K562 (cell line): ENCODE results near the gene FASTK. TPM values are rescaled to one million over a fixed set of nuclear protein-coding genes. Genes with fewer than 3 reads are reported as not detected.
A peak's percentile ranks its signal among the peaks of the same experiment; 100 is the strongest.

ENCODE experiments used
- CBX3 ChIP-seq, 2 experiments: IDR thresholded peaks; 1 replicate in 1 of 2; 2 replicates in 1 of 2; pipeline ENCODE4 v1.6.1; 2012; ENCODE audit warnings: inconsistent platforms in 2 of 2, low read length in 2 of 2, borderline replicate concordance in 1 of 2, control low read depth in 1 of 2
- ETV5 ChIP-seq: sonication (generic); formaldehyde crosslinking; IDR thresholded peaks from 2 replicates; pipeline ENCODE4 v1.4.0; 2020; ENCODE audit warnings: low read depth, mild to moderate bottlenecking, missing genetic modification reagents
- HNRNPK ChIP-seq: fragments of 200-400 bp; formaldehyde crosslinking; IDR thresholded peaks from one replicate; pipeline ENCODE4 v1.6.1; 2018; ENCODE audit warnings: mild to moderate bottlenecking, low read depth, low read length; ENCODE audit not compliant: poor library complexity, severe bottlenecking
- JUND ChIP-seq, 2 experiments: IDR thresholded peaks; 2 replicates in 1 of 2; 3 replicates in 1 of 2; pipeline ENCODE4 v1.6.1; 2011; ENCODE audit warnings: borderline replicate concordance in 2 of 2, low read depth in 2 of 2, low read length in 2 of 2, improper control_type of control experiment in 1 of 2, missing biosample characterization in 1 of 2, missing genetic modification characterization in 1 of 2, missing genetic modification reagents in 1 of 2
- L3MBTL2 ChIP-seq: fragments of 450-650 bp; IDR thresholded peaks from 2 replicates; pipeline ENCODE4 v1.6.1; 2016; ENCODE audit warnings: mild to moderate bottlenecking, moderate library complexity
- LCOR ChIP-seq: sonication (generic); formaldehyde crosslinking; IDR thresholded peaks from 2 replicates; pipeline ENCODE4 v1.8.0; 2022; ENCODE audit warnings: mild to moderate bottlenecking, missing genetic modification reagents
- NEUROD1 ChIP-seq: fragments of 150-350 bp; IDR thresholded peaks from 2 replicates; pipeline ENCODE4 v1.6.1; 2014; ENCODE audit warnings: borderline replicate concordance, low read length, low read depth; ENCODE audit not compliant: partially characterized antibody
- PHB2 ChIP-seq: fragments of 450-650 bp; IDR thresholded peaks from 2 replicates; pipeline ENCODE4 v1.6.1; 2017; ENCODE audit warnings: low read depth
- RBM17 ChIP-seq: fragments of 200-400 bp; formaldehyde crosslinking; IDR thresholded peaks from 2 replicates; pipeline ENCODE4 v1.6.1; 2017; ENCODE audit warnings: low read depth, mild to moderate bottlenecking, low read length, borderline replicate concordance
- SAFB ChIP-seq: fragments of 200-400 bp; formaldehyde crosslinking; IDR thresholded peaks from 2 replicates; pipeline ENCODE4 v1.6.1; 2017; ENCODE audit warnings: low read depth, low read length, borderline replicate concordance
- SMC3 ChIP-seq: conservative IDR thresholded peaks from 2 replicates; pipeline ENCODE4 v1.6.1; 2011; ENCODE audit warnings: low read depth, low read length, improper control_type of control experiment; ENCODE audit not compliant: insufficient read depth
- TCF3 ChIP-seq: sonication (generic); formaldehyde crosslinking; IDR thresholded peaks from 2 replicates; pipeline ENCODE4 v1.4.0; 2020; ENCODE audit warnings: mild to moderate bottlenecking, missing genetic modification reagents
- TCF7L2 ChIP-seq: fragments of 150-350 bp; IDR thresholded peaks from 2 replicates; pipeline ENCODE4 v1.6.1; 2016; ENCODE audit warnings: low read depth, mild to moderate bottlenecking, low read length, moderate library complexity
- TRIM28 ChIP-seq: fragments of 450-650 bp; IDR thresholded peaks from 2 replicates; pipeline ENCODE4 v1.6.1; 2017
- polyA plus RNA-seq, 8 experiments: library from polyadenylated mRNA; depleted of rRNA in 4 of 8; stranded (reverse) in 5 of 8; unstranded in 3 of 8; fragments of >200 nt; fragmentation: Nextera tagmentation in 2 of 8; fragmentation: Illumina TruSeq in 1 of 8; extraction: Ambion mirVana in 2 of 8; extraction: Trizol in 1 of 8; gene quantifications; 2 replicates each; pipeline versions ENCODE4 v1.2.1 to v1.2.3, GENCODE V29; 2011 to 2014; ENCODE audit warnings: inconsistent platforms in 1 of 8, missing spikeins in 1 of 8
- total RNA-seq, 7 experiments: library from RNA; depleted of rRNA in 6 of 7; stranded (reverse); fragments of >200 nt in 6 of 7; fragmentation: Illumina TruSeq in 2 of 7; extraction: Trizol in 2 of 7; gene quantifications; 2 replicates each; pipeline versions ENCODE4 v1.2.1 to v1.2.3, GENCODE V29; 2011 to 2021; ENCODE audit warnings: low replicate concordance in 1 of 7
- TF ChIP-seq, protein P1 (sequence below): fragments of 450-650 bp; conservative IDR thresholded peaks from 2 replicates; pipeline ENCODE4 v1.6.1; 2016; ENCODE audit warnings: missing genetic modification characterization, low read depth, mild to moderate bottlenecking, missing compliant biosample characterization, moderate library complexity
- TF ChIP-seq, protein P2 (sequence below): sonication (generic); formaldehyde crosslinking; IDR thresholded peaks from 2 replicates; pipeline ENCODE4 v1.8.1; 2022; ENCODE audit warnings: missing genetic modification reagents
- TF ChIP-seq, protein P3 (sequence below): fragments of 150-350 bp; conservative IDR thresholded peaks from 2 replicates; pipeline ENCODE4 v1.6.1; 2014; ENCODE audit warnings: low read length
- TF ChIP-seq, protein P4 (sequence below): fragments of 250-450 bp; sonication (Bioruptor Pico); IDR thresholded peaks from 2 replicates; pipeline ENCODE4 v1.8.0; 2022; ENCODE audit warnings: moderate library complexity, mild to moderate bottlenecking, inconsistent platforms
- TF ChIP-seq, protein P5 (sequence below): sonication (generic); formaldehyde crosslinking; IDR thresholded peaks from 2 replicates; pipeline ENCODE4 v1.8.1; 2023; ENCODE audit warnings: mild to moderate bottlenecking, missing genetic modification reagents

FASTK gene
- total and polyA plus RNA-seq, 9 of the 15 experiments (the other 6 are each of a cell fraction or from before 2014, with no cell fraction given), result 0.51 to 150 (median 48.2) TPM

DNA sequence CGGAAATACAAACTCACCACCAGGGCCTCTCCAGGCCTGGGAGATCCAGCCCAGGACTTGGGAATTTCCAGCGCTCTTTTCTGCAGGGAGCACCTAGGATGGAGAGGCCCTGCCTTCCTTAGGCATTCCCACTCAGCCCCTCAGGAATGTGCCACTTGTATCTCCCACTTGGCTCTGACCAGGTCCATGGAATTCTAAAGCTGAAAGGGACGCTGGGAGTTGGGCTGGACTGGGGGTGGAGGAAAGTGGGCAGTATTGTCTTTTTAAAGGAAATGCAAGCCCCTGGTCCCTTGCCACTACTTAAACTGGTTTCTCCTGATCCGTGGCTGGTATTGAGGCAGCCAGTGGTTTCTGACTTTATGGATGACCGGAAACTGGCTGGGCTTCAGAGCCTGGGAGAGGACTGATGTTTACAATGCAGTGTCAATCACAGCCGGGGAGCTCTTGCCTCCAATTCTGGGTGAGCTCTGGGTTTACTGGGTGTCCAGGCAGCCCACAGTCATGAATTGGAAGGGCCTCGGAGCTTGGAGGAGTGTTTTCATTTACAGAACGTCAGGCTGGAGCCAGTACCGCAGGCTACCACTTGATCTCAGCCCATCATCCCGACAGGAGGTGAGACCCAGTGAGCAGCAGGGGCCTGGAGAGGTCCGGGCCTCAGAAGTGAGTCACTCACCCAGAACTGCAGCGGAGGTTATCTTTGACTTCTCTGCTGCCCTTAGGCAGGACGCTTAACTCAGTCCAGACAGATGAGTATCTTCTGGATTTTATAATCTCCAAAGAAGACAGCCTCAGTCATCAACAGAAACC is 32.9 kb upstream of the FASTK start (continued):
- TF ChIP-seq PHB2 (no peak), ETV5 (CRISPR knock-in tag) (0 out of 2 replicates have a peak, but pooled peaks have one; percentile 40), CBX3 (IDR thresholded peaks at IDR 0.05; ENCODE audit: borderline replicate concordance in 1 of 2, low read length in 2 of 2) (no peak), TRIM28 (no peak), TCF7L2 (no peak), HNRNPK (no peak), RBM17 (no peak), LCOR (peak; percentile 86), JUND (IDR thresholded peaks at IDR 0.05; ENCODE audit: borderline replicate concordance, low read depth, low read length) (peak; percentile 93), JUND (tag; IDR thresholded peaks at IDR 0.05; ENCODE audit: borderline replicate concordance, low read depth, low read length) (peak; percentile 90; the same call in 2 of the 3 replicates), NEUROD1 (no peak), SMC3 (no peak), L3MBTL2 (0 out of 2 replicates have a peak, but pooled peaks have one; percentile 19), TCF3 (CRISPR knock-in tag) (peak; percentile 34; the same call in 1 of the 2 replicates), SAFB (no peak)
- TF ChIP-seq, protein P1, sequence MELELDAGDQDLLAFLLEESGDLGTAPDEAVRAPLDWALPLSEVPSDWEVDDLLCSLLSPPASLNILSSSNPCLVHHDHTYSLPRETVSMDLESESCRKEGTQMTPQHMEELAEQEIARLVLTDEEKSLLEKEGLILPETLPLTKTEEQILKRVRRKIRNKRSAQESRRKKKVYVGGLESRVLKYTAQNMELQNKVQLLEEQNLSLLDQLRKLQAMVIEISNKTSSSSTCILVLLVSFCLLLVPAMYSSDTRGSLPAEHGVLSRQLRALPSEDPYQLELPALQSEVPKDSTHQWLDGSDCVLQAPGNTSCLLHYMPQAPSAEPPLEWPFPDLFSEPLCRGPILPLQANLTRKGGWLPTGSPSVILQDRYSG, result no peak
- TF ChIP-seq, protein P2, sequence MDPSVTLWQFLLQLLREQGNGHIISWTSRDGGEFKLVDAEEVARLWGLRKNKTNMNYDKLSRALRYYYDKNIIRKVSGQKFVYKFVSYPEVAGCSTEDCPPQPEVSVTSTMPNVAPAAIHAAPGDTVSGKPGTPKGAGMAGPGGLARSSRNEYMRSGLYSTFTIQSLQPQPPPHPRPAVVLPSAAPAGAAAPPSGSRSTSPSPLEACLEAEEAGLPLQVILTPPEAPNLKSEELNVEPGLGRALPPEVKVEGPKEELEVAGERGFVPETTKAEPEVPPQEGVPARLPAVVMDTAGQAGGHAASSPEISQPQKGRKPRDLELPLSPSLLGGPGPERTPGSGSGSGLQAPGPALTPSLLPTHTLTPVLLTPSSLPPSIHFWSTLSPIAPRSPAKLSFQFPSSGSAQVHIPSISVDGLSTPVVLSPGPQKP (CRISPR knock-in tag), result no peak
- TF ChIP-seq, protein P3, sequence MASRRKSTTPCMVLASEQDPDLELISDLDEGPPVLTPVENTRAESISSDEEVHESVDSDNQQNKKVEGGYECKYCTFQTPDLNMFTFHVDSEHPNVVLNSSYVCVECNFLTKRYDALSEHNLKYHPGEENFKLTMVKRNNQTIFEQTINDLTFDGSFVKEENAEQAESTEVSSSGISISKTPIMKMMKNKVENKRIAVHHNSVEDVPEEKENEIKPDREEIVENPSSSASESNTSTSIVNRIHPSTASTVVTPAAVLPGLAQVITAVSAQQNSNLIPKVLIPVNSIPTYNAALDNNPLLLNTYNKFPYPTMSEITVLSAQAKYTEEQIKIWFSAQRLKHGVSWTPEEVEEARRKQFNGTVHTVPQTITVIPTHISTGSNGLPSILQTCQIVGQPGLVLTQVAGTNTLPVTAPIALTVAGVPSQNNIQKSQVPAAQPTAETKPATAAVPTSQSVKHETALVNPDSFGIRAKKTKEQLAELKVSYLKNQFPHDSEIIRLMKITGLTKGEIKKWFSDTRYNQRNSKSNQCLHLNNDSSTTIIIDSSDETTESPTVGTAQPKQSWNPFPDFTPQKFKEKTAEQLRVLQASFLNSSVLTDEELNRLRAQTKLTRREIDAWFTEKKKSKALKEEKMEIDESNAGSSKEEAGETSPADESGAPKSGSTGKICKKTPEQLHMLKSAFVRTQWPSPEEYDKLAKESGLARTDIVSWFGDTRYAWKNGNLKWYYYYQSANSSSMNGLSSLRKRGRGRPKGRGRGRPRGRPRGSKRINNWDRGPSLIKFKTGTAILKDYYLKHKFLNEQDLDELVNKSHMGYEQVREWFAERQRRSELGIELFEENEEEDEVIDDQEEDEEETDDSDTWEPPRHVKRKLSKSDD, result no peak
- TF ChIP-seq, protein P4, sequence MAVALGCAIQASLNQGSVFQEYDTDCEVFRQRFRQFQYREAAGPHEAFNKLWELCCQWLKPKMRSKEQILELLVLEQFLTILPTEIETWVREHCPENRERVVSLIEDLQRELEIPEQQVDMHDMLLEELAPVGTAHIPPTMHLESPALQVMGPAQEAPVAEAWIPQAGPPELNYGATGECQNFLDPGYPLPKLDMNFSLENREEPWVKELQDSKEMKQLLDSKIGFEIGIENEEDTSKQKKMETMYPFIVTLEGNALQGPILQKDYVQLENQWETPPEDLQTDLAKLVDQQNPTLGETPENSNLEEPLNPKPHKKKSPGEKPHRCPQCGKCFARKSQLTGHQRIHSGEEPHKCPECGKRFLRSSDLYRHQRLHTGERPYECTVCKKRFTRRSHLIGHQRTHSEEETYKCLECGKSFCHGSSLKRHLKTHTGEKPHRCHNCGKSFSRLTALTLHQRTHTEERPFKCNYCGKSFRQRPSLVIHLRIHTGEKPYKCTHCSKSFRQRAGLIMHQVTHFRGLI (CRISPR knock-in tag), result no peak
- TF ChIP-seq, protein P5, sequence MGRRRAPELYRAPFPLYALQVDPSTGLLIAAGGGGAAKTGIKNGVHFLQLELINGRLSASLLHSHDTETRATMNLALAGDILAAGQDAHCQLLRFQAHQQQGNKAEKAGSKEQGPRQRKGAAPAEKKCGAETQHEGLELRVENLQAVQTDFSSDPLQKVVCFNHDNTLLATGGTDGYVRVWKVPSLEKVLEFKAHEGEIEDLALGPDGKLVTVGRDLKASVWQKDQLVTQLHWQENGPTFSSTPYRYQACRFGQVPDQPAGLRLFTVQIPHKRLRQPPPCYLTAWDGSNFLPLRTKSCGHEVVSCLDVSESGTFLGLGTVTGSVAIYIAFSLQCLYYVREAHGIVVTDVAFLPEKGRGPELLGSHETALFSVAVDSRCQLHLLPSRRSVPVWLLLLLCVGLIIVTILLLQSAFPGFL (CRISPR knock-in tag), result no peak
